NCI-H1048 (cell line): ENCODE measurements around the gene PDZD8.
"Not testable (repeated sequence)": the region's sequence is repeated elsewhere in the genome, so short reads cannot be mapped to it uniquely, and the experiment has no call there.

Experiments used
- DNase-seq: peaks from one replicate; lab custom pipeline; 2025; lab: John Stamatoyannopoulos, UW

Gene PDZD8

GRCh38 chr10:117348236-117348635 is 27.0 kb downstream of the PDZD8 start:
- DNase-seq: no peak

- no peak for DNase-seq
These were observed 28.7 kb downstream of the PDZD8 start for GRCh38 chr10:117346574-117346973.

GRCh38 chr10:117345143-117345542 is 30.1 kb downstream of the PDZD8 start:
- no peak for DNase-seq

- no peak for DNase-seq
These were observed 32.6 kb downstream of the PDZD8 start for GRCh38 chr10:117342641-117343040.

- DNase-seq: no peak
These were observed 34.2 kb downstream of the PDZD8 start for GRCh38 chr10:117341061-117341460.

GRCh38 chr10:117339979-117340378 is 35.3 kb downstream of the PDZD8 start:
- no peak for DNase-seq

GRCh38 chr10:117339578-117339977 is 35.7 kb downstream of the PDZD8 start:
- no peak for DNase-seq

- no peak for DNase-seq
These were observed 40.3 kb downstream of the PDZD8 start for GRCh38 chr10:117334926-117335325.

- DNase-seq: no peak
These were observed 41.2 kb downstream of the PDZD8 start for GRCh38 chr10:117334066-117334465.

- no peak for DNase-seq
These were observed 48.0 kb downstream of the PDZD8 start for GRCh38 chr10:117327262-117327661.

GRCh38 chr10:117324367-117324766 is 50.9 kb downstream of the PDZD8 start:
- DNase-seq: no peak

- DNase-seq: no peak
These were observed 53.0 kb downstream of the PDZD8 start for GRCh38 chr10:117322260-117322659.

- DNase-seq: no peak
These were observed 55.1 kb downstream of the PDZD8 start for GRCh38 chr10:117320050-117320665.

- no peak for DNase-seq
These were observed 56.3 kb downstream of the PDZD8 start for GRCh38 chr10:117318909-117319308.

GRCh38 chr10:117316701-117317100 is 58.5 kb downstream of the PDZD8 start:
- no peak for DNase-seq

GRCh38 chr10:117313641-117314040 is 61.6 kb downstream of the PDZD8 start:
- DNase-seq: no peak

GRCh38 chr10:117312430-117312829 is 62.8 kb downstream of the PDZD8 start:
- no peak for DNase-seq

GRCh38 chr10:117311261-117311660 is 64.0 kb downstream of the PDZD8 start:
- DNase-seq: no peak

- no peak for DNase-seq
These were observed 68.6 kb downstream of the PDZD8 start for GRCh38 chr10:117306674-117307073.

- DNase-seq: not testable (repeated sequence)
These were observed 71.8 kb downstream of the PDZD8 start for GRCh38 chr10:117303451-117303850.

GRCh38 chr10:117300671-117301070 is 74.6 kb downstream of the PDZD8 start:
- DNase-seq: no peak

- no peak for DNase-seq
These were observed 75.8 kb downstream of the PDZD8 start for GRCh38 chr10:117299435-117299834.

GRCh38 chr10:117298219-117298618 is 77.0 kb downstream of the PDZD8 start:
- DNase-seq: no peak

- no peak for DNase-seq
These were observed 80.5 kb downstream of the PDZD8 start for GRCh38 chr10:117294735-117295134.
